HG03196 (cell line): Measurements from ENCODE around the gene MND1.
"Not testable (repeated sequence)": the region's sequence is repeated elsewhere in the genome, so short reads cannot be mapped to it uniquely, and the experiment has no call there.

ENCODE experiments used
- ATAC-seq: cut with Tn5 transposase; IDR thresholded peaks from one replicate; pipeline ENCODE4 v1.9.1; 2021; ENCODE audit not compliant: unreplicated experiment

The MND1 gene

DNA sequence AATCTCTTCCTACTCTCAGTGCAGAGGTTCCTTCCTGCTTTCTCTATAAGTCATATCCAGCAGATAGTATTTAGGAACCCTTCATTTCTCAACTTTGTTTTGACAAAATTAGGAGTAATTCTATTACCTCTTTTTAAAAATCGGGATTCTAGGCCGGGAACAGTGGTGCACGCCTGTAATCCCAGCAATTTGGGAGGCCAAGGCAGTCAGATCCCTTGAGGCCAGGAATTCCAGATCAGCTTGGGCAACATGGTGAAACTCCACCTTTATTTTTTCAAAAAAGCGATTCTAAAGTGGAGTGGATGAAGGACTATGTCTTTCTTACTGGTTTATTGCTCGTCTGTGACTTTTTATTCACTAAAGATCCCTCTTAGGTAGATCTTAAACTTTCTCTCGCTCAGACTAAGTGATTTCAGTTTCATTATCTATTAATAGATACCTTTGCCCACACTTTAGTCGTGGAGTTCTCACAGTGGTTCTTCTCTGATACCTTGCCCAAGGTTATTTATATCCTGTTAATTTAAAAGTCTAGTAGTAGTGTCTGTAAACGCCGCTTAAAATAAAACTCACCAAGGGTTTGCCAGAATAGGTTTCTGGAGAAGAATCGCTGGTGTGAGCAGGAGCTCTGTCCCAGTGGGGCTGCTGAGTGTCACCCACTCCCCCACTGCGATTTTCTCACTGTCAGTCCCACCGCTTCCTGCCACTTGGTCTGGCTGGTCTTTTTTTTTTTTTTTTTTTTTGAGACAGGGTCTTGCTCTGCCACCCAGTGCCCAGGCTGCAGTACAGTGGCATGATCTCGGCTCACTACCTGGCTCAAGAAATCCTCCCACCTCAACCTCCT lies 94.6 kb downstream of the MND1 start:
- peak; percentile 77 for ATAC-seq

DNA sequence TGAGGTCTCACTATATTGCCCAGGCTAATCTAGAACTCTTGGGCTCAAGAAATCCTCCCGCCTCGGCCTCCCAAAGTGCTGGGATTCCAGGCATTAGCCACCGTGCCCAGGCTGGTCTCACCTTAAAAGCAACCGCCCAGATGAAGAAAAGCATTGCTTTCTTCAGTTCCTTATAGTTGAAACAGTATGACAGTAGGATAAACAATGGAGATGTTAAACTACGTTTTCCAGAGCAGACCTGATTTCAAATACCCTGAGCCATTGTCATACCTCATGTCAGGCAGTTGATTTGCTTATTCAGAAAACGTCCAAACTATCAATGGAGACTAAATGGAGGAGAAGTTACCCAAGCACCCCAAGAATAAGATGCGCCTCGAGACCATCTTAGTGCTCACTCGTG lies 95.3 kb downstream of the MND1 start:
- ATAC-seq, result no peak

DNA sequence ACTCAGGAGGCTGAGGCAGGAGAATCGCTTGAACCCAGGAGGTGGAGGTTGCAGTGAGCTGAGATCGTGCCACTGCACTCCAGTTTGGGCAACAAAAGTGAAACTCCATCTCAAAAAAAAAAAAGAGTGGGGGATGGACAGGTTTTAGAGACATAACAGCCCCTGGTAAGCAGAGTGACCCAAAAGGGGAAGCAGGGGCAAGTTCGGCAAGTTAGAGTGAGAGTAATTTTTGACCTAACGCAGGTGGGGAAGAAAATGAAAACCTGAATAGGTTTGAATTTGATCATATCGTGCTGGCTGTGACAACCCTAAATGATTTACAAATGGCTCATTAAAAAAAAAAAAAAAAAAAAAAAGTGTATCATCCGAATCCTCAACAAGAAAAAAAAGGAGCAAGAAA lies 96.0 kb downstream of the MND1 start:
- no peak for ATAC-seq

DNA sequence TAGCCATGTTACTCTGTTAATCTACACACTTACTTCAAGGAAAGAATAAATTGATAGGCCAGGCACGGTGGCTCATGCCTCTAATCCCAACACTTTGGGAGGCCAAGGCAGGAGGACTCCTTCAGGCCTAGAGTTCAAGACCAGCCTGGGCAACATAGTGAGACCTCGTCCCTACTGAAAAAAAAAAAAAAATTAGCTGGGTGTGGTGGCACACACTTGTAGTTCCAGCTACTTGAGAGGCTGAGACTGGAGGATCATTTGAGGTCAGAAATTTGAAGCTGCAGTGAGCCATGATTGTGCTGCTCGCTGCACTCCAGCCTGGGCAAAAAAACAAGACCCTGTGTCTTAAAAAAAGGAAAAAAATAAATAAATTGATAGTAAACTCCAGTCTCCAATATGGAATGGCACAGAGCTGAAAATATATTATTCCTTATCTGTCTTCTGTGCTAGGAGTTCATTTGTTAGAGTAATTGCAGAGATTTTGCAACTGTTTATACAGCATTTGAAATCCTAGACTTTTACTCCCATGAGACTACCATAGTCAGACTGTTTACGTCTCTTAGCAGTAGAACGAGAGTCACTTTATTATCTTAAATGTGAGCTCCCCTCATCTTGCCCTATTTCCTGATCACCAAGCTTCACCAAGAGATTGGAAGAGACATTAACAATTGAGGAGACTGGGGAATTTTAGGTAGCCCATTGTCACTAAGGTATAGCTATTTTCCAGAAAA lies 102.9 kb downstream of the MND1 start:
- no peak for ATAC-seq

DNA sequence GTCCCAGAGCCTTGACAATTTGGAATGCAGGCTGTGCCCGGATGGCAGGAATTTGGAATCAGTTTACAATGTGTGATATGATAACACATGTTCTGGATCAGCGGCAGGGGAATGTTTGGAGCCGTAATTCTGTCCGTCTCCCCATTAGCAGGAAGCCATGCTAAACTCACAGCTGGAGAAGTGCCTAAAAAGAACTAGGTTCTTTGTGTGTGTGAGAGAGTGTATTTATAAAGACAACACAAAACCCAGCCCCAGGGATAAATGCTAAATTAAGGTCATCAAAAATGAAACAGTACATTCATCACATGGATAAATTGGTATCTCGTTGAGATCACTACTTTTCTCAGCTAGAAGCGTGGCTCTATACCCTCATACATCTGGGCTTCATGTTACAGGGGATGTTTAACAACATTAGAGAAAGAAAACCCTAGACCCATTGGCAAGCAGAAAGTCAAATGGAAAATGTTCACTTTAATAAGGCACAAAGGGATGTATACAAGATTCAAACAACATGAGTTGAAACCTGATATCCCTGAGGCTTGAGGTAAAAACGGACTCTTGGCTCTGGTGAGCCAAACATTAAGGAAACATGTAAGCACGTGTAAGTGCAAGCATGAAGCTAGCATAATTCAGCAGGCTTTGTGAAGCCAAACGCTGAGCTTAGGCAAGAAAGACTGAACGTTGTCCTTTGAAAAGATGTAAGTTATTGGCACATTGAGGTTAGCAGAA lies 103.7 kb downstream of the MND1 start:
- ATAC-seq, result no peak

DNA sequence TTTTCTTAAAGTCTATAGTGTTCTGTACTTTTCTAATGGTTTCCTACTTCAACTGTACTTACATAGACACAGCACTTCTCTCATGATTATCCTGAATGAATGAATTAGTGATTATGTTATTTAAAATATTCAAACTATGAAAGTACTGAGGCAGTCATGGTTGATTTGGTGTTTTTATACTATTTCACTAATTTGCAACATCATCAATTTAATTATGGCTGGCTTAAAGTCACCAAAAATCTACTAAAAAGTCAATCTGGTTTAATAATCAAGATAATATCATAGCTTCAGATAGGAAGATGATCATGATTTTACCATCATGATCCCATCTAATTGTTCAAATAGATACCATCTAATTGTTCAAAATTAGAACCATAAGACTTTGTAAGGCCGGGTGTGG lies 104.8 kb downstream of the MND1 start:
- ATAC-seq, result no peak

DNA sequence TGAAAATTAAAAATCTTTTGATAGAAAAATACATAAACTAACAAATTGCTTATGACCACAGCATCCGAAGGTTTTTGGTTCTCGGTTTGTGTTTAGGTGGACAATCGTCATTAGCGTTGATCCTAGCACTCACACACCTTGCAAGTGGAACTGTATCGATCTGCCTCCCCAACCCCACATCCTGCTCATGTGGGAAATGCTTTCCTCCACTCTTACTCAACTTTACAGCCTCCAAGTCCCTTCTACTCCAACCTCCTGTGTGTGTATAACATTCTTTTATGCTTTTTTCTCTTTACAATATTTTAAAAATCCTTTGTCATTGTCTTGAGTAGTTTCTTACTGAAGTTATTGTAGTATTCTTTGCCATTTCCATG lies 106.0 kb downstream of the MND1 start:
- no peak for ATAC-seq

DNA sequence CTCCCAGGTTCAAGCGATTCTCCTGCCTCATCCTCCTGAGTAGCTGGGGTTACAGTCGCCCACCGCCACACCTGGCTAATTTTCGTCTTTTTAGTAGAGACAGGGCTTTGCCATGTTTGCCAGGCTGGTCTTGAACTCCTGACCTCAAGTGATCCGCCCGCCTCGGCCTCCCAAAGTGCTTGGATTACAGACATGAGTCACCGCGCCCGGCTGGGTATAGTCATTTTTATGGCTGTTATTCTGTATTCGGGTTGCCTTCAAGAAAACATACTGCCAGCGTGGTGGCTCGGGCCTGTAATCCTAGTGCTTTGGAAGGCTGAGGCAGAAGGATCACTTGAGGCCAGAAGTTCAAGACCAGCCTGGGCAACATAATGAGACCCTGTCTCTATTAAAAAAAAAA lies 106.7 kb downstream of the MND1 start:
- not testable (repeated sequence) for ATAC-seq

DNA sequence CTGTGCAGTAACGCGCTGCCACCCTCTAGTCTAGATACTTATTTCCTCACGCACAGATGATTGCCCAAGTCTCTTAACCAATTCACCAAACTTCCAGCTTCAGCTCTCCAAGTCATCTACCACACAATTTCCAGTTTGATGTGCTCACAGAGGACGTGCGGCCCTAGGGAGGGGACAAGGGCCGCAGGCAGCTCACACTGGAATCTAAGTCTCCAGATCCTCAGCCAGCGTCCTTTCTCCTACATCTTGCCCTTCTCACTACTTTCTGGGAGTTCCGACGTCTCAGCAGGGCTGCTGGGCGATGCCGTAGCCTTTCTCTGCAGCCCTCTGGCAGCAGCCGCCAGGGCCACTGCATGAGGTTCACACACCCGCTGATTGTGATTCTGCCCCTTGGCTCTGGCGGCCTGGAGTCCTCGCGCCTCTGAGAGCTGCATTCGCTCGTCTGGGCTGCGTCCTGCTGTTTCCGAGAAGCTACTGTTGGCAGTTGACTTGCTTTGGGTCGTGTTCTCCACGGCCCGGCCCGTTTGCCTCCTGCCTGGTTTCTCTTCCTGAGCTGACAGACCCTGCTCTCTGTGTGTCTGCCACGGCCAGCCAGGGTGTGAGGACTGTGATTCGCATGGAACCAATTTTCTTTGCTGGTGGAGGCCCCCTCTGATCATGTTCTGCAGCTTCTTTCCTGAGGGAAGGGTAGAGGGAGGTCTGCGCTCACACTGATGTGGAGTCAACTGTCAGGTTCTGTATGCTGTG lies 107.6 kb downstream of the MND1 start:
- no peak for ATAC-seq

DNA sequence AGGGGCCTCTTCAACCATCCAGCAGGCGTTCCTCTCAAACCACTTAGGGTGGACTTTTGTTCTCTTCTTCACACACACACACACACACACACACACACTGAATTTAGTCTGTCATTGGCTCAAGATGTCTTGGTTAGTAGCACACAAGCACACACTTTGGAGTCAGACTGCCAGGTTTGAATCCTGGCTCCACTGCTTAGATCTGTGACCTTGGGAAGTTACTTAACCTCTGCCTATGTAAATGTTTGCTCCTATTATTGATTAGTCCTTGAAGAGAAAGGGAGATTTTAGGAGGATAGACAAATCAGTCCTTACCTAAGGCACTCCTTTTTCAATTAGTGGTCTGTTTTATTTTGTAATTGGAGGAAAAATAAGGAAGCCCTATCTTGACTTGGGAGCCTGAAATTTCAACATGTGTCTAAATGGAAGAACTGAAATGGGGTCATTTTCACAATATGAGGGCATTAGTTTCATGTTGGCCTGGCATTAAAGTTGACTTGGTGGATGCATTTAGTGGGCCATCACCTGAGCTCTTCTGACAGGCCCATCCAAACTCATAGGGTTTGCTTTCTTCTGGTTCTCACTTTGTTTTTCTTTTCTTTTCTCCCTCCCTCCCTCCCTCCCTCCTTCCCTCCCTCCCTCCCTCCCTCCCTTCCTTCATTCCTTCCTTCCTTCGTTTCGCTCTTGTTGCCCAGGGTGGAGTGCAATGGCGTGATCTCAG lies 108.3 kb downstream of the MND1 start:
- no peak for ATAC-seq

DNA sequence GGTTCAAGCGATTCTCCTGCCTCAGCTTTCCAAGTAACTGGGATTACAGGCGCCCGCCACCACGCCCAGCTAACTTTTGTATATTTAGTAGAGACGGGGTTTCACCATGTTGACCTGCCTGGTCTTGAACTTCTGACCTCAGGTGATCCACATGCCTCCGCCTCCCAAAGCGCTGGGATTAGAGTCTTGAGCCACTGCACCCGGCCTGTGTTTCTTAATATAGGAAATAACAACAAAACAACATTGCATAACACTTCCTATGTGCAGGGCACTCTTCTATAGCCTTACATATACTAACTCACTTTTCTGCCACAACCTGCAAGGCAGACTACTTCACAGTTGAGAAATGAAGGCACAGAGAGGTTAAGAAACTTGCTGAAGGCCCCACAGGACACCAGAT lies 108.9 kb downstream of the MND1 start:
- ATAC-seq, result no peak

DNA sequence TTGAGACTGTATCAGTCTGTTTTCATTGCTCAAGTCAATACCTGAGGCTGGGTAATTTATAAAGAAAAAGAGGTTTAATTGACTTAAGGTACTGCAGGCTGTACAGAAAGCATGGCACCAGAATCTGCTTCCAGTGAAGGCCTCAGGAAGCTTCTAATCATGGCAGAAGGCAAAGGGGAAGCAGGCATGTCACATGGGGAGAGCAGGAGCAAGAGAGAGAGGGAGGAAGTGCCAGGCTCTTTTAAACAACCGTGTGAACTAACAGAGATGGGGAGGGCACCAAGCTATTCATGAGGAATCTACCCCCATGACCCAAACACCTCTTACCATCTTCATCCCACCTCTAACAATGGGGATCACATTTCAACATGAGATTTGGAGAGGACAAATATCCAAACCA lies 114.5 kb downstream of the MND1 start:
- ATAC-seq, result no peak

DNA sequence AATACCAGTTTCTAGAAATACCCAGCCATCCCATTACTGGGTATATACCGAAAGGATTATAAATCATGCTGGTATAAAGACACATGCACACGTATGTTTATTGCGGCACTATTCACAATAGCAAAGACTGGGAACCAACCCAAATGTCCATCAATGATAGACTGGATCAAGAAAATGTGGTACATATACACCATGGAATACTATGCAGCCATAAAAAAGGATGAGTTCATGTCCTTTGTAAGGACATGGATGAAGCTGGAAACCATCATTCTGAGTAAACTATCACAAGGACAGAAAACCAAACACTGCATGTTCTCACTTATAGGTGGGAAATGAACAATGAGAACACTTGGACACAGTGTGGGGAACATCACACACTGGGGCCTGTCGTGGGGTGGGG lies 117.1 kb downstream of the MND1 start:
- not testable (repeated sequence) for ATAC-seq

DNA sequence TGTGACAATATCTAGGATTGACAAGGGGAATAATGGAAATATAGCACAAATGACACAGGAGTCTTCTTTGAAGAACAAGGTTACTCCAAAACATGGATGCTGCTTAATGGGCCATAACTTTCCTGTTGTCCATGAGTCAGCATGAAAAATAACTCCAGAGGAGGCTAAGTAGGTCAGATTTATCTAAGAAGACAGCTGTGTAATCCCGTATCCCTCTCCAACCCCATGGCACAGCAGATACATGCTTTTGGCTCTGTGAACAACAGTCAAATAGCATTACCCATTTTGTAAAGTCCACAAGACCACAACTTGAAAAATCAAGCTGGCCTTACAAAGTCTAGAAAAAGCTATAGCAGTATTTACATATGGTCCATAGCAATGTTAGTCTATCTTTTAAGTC lies 119.6 kb downstream of the MND1 start:
- no peak for ATAC-seq
